K562 (cell line): Measurements from ENCODE around the gene PI4KA. TPM values are rescaled to one million over a fixed set of nuclear protein-coding genes. Genes with fewer than 3 reads are reported as not detected.

Experiments
- ARID1B ChIP-seq: fragments of 450-650 bp; IDR thresholded peaks from 2 replicates; pipeline ENCODE4 v1.6.1; 2016; ENCODE audit warnings: antibody characterized with exemption, mild to moderate bottlenecking, inconsistent platforms
- BCL6 ChIP-seq: fragments of 250-450 bp; sonication (Bioruptor Pico); IDR thresholded peaks from 2 replicates; pipeline ENCODE4 v1.4.0; 2020
- BDP1 ChIP-seq: IDR thresholded peaks from 3 replicates; pipeline ENCODE4 v1.6.1; 2011; ENCODE audit not compliant: insufficient read length, insufficient read depth
- CTCF ChIP-seq, 3 experiments: IDR thresholded peaks in 2 of 3; conservative IDR thresholded peaks in 1 of 3; 2 replicates each; pipeline ENCODE4 v1.5.1; 2011 to 2012; ENCODE audit warnings: low read length in 3 of 3, mild to moderate bottlenecking in 3 of 3, control low read depth in 2 of 3, improper control_type of control experiment in 1 of 3, inconsistent platforms in 1 of 3, low read depth in 1 of 3, mixed read lengths in 1 of 3, moderate library complexity in 1 of 3; ENCODE audit not compliant: insufficient read depth in 2 of 3
- E2F3 ChIP-seq: fragments of 250-450 bp; sonication (Bioruptor Pico); IDR thresholded peaks from 2 replicates; pipeline ENCODE4 v1.4.0; 2020; ENCODE audit warnings: mild to moderate bottlenecking
- EP300 ChIP-seq: IDR thresholded peaks from 2 replicates; pipeline ENCODE4 v1.6.1; 2012; ENCODE audit warnings: low read length, improper control_type of control experiment
- FOXK1 ChIP-seq: sonication (generic); formaldehyde crosslinking; IDR thresholded peaks from 2 replicates; pipeline ENCODE4 v1.8.0; 2022; ENCODE audit warnings: missing genetic modification reagents, mild to moderate bottlenecking, borderline replicate concordance
- HMBOX1 ChIP-seq: sonication (generic); IDR thresholded peaks from 2 replicates; pipeline ENCODE4 v1.6.1; 2016
- IFI16 ChIP-seq: fragments of 250-450 bp; sonication (Bioruptor Pico); IDR thresholded peaks from 2 replicates; pipeline ENCODE4 v2.1.2; 2022; ENCODE audit warnings: mild to moderate bottlenecking, inconsistent platforms
- KDM2B ChIP-seq: fragments of 250-450 bp; sonication (Bioruptor Pico); IDR thresholded peaks from 2 replicates; pipeline ENCODE4 v1.8.0; 2021; ENCODE audit warnings: mild to moderate bottlenecking, moderate library complexity
- MTF1 ChIP-seq: fragments of 250-450 bp; sonication (Bioruptor Pico); IDR thresholded peaks from 2 replicates; pipeline ENCODE4 v1.9.0; 2021; ENCODE audit warnings: moderate library complexity, mild to moderate bottlenecking, inconsistent platforms, borderline replicate concordance
- MYBL2 ChIP-seq, 2 experiments: fragments of 450-650 bp in 1 of 2; sonication (generic) in 1 of 2; formaldehyde crosslinking in 1 of 2; IDR thresholded peaks; 2 replicates each; pipeline versions ENCODE4 v1.6.1 to v1.8.1; 2017 to 2022; ENCODE audit warnings: borderline replicate concordance in 1 of 2, inconsistent platforms in 1 of 2, low read depth in 1 of 2, mild to moderate bottlenecking in 1 of 2, missing genetic modification reagents in 1 of 2, moderate library complexity in 1 of 2
- TBL1XR1 ChIP-seq, 2 experiments: IDR thresholded peaks; 2 replicates each; pipeline ENCODE4 v1.6.1; 2012; ENCODE audit warnings: improper control_type of control experiment in 2 of 2, low read length in 2 of 2, mild to moderate bottlenecking in 1 of 2
- TBP ChIP-seq: optimal IDR thresholded peaks from 2 replicates; pipeline ENCODE3; 2011; ENCODE audit warnings: low read depth, low read length, improper control_type of control experiment
- THAP12 ChIP-seq: fragments of 250-450 bp; sonication (Bioruptor Pico); IDR thresholded peaks from 2 replicates; pipeline ENCODE4 v1.9.0; 2021; ENCODE audit warnings: mild to moderate bottlenecking, inconsistent platforms
- XRCC5 ChIP-seq: fragments of 200-400 bp; formaldehyde crosslinking; IDR thresholded peaks from 2 replicates; pipeline ENCODE4 v1.6.1; 2017; ENCODE audit warnings: low read depth, mild to moderate bottlenecking, low read length
- ZNF583 ChIP-seq: fragments of 250-450 bp; sonication (Bioruptor Pico); IDR thresholded peaks from 2 replicates; pipeline ENCODE4 v1.4.0; 2020
- ZNF589 ChIP-seq: fragments of 200-800 bp; sonication (Bioruptor generic); IDR thresholded peaks from 2 replicates; pipeline ENCODE4 v1.6.1; 2016; ENCODE audit warnings: low read depth, missing genetic modification characterization, missing compliant biosample characterization
- polyA plus RNA-seq, 8 experiments: library from polyadenylated mRNA; depleted of rRNA in 4 of 8; stranded (reverse) in 5 of 8; unstranded in 3 of 8; fragments of >200 nt; fragmentation: Nextera tagmentation in 2 of 8; fragmentation: Illumina TruSeq in 1 of 8; extraction: Ambion mirVana in 2 of 8; extraction: Trizol in 1 of 8; gene quantifications; 2 replicates each; pipeline versions ENCODE4 v1.2.1 to v1.2.3, GENCODE V29; 2011 to 2014; ENCODE audit warnings: inconsistent platforms in 1 of 8, missing spikeins in 1 of 8
- total RNA-seq, 7 experiments: library from RNA; depleted of rRNA in 6 of 7; stranded (reverse); fragments of >200 nt in 6 of 7; fragmentation: Illumina TruSeq in 2 of 7; extraction: Trizol in 2 of 7; gene quantifications; 2 replicates each; pipeline versions ENCODE4 v1.2.1 to v1.2.3, GENCODE V29; 2011 to 2021; ENCODE audit warnings: low replicate concordance in 1 of 7
- TF ChIP-seq, protein P1 (sequence below): sonication (generic); formaldehyde crosslinking; IDR thresholded peaks from 2 replicates; pipeline ENCODE4 v1.8.0; 2022; ENCODE audit warnings: missing genetic modification reagents, mild to moderate bottlenecking, borderline replicate concordance

The PI4KA gene
- total and polyA plus RNA-seq, 9 of the 15 experiments (the other 6 are each of a cell fraction or from before 2014, with no cell fraction given) = 7.3 to 187 (median 84.7) TPM

DNA sequence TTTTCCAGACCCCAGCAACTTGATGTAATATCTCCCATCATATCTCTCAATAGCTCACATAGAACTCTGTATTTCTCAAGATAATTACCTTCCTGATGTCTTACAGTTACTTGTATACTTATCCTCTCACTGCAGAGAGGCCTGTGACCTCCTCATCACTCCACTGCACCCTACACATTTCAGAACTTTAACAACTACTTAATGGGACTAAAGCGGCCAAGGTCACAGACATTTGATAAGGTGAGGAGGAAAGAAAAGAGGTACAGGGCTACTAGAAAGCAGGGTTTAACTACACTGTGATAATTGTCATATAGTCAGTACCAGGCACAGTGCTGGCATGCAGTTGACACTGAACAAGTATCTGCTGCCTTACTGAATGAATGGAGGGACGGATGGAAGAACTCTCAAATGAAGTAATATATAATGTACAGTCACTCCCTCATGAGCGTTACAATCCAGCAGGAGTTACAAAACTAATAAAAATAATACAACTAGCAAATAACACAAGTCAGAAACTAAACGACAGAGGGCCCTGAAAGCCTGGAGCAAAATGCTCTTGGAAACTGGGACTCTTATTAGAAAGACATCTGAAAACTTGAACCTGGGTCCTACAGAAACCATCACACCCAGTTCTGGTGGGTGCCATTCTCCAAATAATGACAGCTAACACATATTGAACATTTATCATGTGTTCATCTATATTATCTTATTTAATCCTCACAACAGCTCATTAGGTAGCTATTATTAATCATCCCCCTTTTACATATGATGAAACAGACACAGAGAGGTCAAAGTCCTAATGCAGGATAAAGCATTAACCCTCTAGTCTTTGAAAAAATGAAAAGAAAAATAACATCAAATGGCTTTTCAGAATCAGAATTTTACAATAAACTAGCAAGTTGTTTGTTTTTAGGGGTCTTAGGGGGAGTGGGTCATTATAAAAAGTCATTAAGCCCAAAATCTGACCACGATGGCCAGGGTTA lies 14.3 kb downstream of the PI4KA start (continued):
- TF ChIP-seq THAP12 (CRISPR knock-in tag) (0 out of 2 replicates have a peak, but pooled peaks have one; percentile 21), ZNF589 (CRISPR knock-in tag) (no peak), MTF1 (CRISPR knock-in tag) (peak; percentile 41; the same call in 1 of the 2 replicates), ZNF583 (no peak), ARID1B (no peak), KDM2B (CRISPR knock-in tag) (no peak), HMBOX1 (0 out of 2 replicates have a peak, but pooled peaks have one; percentile 28), TBP (peak; percentile 30), IFI16 (CRISPR knock-in tag) (peak; percentile 45; the same call in 1 of the 2 replicates), TBL1XR1 (IDR thresholded peaks at IDR 0.05; ENCODE audit: low read length in 2 of 2) (0 out of 4 replicates have a peak, but pooled peaks of 1 of the 2 experiments have one; percentile 33), BDP1 (no peak), CTCF (IDR thresholded peaks at IDR 0.05 in 2 of 3, conservative IDR thresholded peaks at IDR 0.05 in 1 of 3; ENCODE audit: insufficient read depth in 2 of 3, low read depth in 1 of 3, low read length in 3 of 3) (peak in 1 of 3 experiments; percentile 5; a peak in 2 of 6 replicates), FOXK1 (CRISPR knock-in tag) (0 out of 2 replicates have a peak, but pooled peaks have one; percentile 30), E2F3 (CRISPR knock-in tag) (no peak), BCL6 (CRISPR knock-in tag) (no peak), MYBL2 (IDR thresholded peaks at IDR 0.05; ENCODE audit: low read depth) (no peak), MYBL2 (CRISPR knock-in tag; IDR thresholded peaks at IDR 0.05; ENCODE audit: borderline replicate concordance) (no peak), XRCC5 (no peak), EP300 (peak; percentile 12; the same call in 1 of the 2 replicates)
- TF ChIP-seq, protein P1, sequence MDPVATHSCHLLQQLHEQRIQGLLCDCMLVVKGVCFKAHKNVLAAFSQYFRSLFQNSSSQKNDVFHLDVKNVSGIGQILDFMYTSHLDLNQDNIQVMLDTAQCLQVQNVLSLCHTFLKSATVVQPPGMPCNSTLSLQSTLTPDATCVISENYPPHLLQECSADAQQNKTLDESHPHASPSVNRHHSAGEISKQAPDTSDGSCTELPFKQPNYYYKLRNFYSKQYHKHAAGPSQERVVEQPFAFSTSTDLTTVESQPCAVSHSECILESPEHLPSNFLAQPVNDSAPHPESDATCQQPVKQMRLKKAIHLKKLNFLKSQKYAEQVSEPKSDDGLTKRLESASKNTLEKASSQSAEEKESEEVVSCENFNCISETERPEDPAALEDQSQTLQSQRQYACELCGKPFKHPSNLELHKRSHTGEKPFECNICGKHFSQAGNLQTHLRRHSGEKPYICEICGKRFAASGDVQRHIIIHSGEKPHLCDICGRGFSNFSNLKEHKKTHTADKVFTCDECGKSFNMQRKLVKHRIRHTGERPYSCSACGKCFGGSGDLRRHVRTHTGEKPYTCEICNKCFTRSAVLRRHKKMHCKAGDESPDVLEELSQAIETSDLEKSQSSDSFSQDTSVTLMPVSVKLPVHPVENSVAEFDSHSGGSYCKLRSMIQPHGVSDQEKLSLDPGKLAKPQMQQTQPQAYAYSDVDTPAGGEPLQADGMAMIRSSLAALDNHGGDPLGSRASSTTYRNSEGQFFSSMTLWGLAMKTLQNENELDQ = no peak
